ENCODE measurements around the gene ZNF519.

Gene ZNF519

GRCh38 chr18:14104906-14105748, 27.1 kb downstream of the ZNF519 start:
- Histone ChIP-seq H3K36me3 (ENCODE audit: control insufficient read depth, insufficient read depth, low read length) (peaks cover 7% of the 10 kb centered on the region), H3K4me1 (ENCODE audit: control insufficient read depth, insufficient read depth, low read length) (no peaks in the 10 kb centered on the region), H3K9ac (ENCODE audit: low read depth, low read length) (no peak overlapping the region), H3K27me3 (ENCODE audit: control insufficient read depth, insufficient read depth, low read length) (no peaks in the 10 kb centered on the region), H3K9me3 (ENCODE audit: control insufficient read depth, insufficient read depth, low read length) (peaks cover 17% of the 10 kb centered on the region), H3K4me3 (ENCODE audit: low read depth, low read length) (no peak overlapping the region)

GRCh38 chr18:14104201-14104600, 28.0 kb downstream of the ZNF519 start:
- Histone ChIP-seq H3K4me3 (ENCODE audit: low read depth, low read length) (no peak overlapping the region), H3K9ac (ENCODE audit: low read depth, low read length) (no peak overlapping the region), H3K36me3 (ENCODE audit: control insufficient read depth, insufficient read depth, low read length) (peaks cover 7% of the 10 kb centered on the region), H3K4me1 (ENCODE audit: control insufficient read depth, insufficient read depth, low read length) (no peaks in the 10 kb centered on the region), H3K27me3 (ENCODE audit: control insufficient read depth, insufficient read depth, low read length) (no peaks in the 10 kb centered on the region), H3K9me3 (ENCODE audit: control insufficient read depth, insufficient read depth, low read length) (peaks cover 14% of the 10 kb centered on the region)

- Histone ChIP-seq H3K27me3 (ENCODE audit: control insufficient read depth, insufficient read depth, low read length) (no peaks in the 10 kb centered on the region), H3K4me3 (ENCODE audit: low read depth, low read length) (no peak overlapping the region), H3K9ac (ENCODE audit: low read depth, low read length) (no peak overlapping the region), H3K36me3 (ENCODE audit: control insufficient read depth, insufficient read depth, low read length) (peaks cover 5% of the 10 kb centered on the region), H3K4me1 (ENCODE audit: control insufficient read depth, insufficient read depth, low read length) (no peaks in the 10 kb centered on the region), H3K9me3 (ENCODE audit: control insufficient read depth, insufficient read depth, low read length) (no peaks in the 10 kb centered on the region)
These were observed 31.5 kb downstream of the ZNF519 start for GRCh38 chr18:14100503-14101286.

DNA sequence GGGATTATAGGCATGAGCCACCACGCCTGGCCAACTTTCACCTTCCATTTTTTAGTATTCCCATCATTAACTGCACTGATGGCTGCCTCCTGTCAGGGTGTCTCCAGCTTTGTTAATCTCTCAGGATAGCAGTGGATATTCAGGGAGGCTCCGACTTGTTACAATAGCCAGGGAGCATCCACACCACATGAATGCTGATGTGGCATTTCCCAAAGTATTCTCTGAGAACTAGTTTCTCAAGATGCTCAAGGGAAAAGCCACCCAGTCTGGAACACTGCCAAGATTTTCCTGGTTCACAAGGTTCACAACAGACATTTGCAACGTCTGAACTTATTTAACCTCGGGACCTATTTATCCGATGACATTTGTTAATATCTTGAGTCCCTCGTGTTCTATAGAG, 33.8 kb downstream of the ZNF519 start:
- Histone ChIP-seq H3K27me3 (ENCODE audit: control insufficient read depth, insufficient read depth, low read length) (no peaks in the 10 kb centered on the region), H3K9me3 (ENCODE audit: control insufficient read depth, insufficient read depth, low read length) (no peaks in the 10 kb centered on the region), H3K4me1 (ENCODE audit: control insufficient read depth, insufficient read depth, low read length) (no peaks in the 10 kb centered on the region), H3K4me3 (ENCODE audit: low read depth, low read length) (no peak overlapping the region), H3K36me3 (ENCODE audit: control insufficient read depth, insufficient read depth, low read length) (peaks cover 5% of the 10 kb centered on the region), H3K9ac (ENCODE audit: low read depth, low read length) (no peak overlapping the region)

DNA sequence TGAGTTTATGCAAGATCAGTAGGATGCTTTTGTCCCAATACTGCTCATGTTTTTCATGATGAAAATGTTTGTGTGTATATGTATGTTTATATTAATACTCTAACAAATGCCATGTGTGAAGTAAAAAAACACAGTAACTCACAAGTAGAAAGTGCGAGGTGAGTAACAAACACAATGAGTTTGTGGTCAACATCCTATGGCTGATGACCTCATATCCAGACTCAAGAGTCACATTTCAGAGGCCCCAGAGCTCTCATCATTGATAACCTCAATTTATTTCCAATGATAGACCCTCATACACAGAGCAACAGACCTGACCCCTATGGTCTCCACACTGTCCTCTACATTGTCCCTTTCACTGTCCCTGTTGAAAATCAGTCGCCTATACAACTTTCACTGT, 34.5 kb downstream of the ZNF519 start:
- no peaks in the 10 kb centered on the region for H3K4me1 ChIP-seq (ENCODE audit: control insufficient read depth, insufficient read depth, low read length)
- peaks cover 5% of the 10 kb centered on the region for H3K36me3 ChIP-seq (ENCODE audit: control insufficient read depth, insufficient read depth, low read length)
- H3K9me3 ChIP-seq (ENCODE audit: control insufficient read depth, insufficient read depth, low read length): no peaks in the 10 kb centered on the region
- H3K4me3 ChIP-seq (ENCODE audit: low read depth, low read length): no peak overlapping the region
- H3K9ac ChIP-seq (ENCODE audit: low read depth, low read length): no peak overlapping the region
- no peaks in the 10 kb centered on the region for H3K27me3 ChIP-seq (ENCODE audit: control insufficient read depth, insufficient read depth, low read length)

GRCh38 chr18:14093307-14093915, 38.8 kb downstream of the ZNF519 start:
- H3K27me3 ChIP-seq (ENCODE audit: control insufficient read depth, insufficient read depth, low read length): no peaks in the 10 kb centered on the region
- H3K9me3 ChIP-seq (ENCODE audit: control insufficient read depth, insufficient read depth, low read length): no peaks in the 10 kb centered on the region

GRCh38 chr18:14092625-14093306, 39.5 kb downstream of the ZNF519 start:
- no peaks in the 10 kb centered on the region for H3K36me3 ChIP-seq (ENCODE audit: control insufficient read depth, insufficient read depth, low read length)
- no peak overlapping the region for H3K9ac ChIP-seq (ENCODE audit: low read depth, low read length)

More at GRCh38 chr18:14093307-14093915, 38.8 kb downstream of the ZNF519 start:
- Histone ChIP-seq H3K36me3 (ENCODE audit: control insufficient read depth, insufficient read depth, low read length) (no peaks in the 10 kb centered on the region), H3K4me3 (ENCODE audit: low read depth, low read length) (no peak overlapping the region), H3K4me1 (ENCODE audit: control insufficient read depth, insufficient read depth, low read length) (no peaks in the 10 kb centered on the region), H3K9ac (ENCODE audit: low read depth, low read length) (no peak overlapping the region)

DNA sequence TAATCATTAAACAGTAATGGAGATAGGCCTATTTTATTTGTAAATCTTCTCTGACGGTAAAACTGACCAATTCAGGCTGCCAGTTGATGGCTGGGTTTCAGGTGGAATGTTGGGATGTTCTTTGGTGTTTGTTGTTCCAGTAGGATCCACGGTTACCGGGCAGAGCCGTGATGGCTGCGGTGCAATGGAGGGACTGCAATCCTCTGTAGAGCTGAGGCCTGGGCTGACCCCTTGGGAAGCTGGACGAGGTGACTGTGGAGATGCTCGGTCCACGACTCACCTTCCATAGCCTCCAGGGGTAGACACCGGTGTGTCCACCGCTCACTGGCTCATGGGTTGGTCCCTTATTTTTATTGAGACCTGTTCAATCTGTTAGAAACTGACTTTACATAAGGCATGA, 42.5 kb downstream of the ZNF519 start:
- Histone ChIP-seq H3K27me3 (ENCODE audit: control insufficient read depth, insufficient read depth, low read length) (no peaks in the 10 kb centered on the region), H3K4me3 (ENCODE audit: low read depth, low read length) (no peak overlapping the region), H3K9me3 (ENCODE audit: control insufficient read depth, insufficient read depth, low read length) (no peaks in the 10 kb centered on the region), H3K4me1 (ENCODE audit: control insufficient read depth, insufficient read depth, low read length) (peaks cover 5% of the 10 kb centered on the region), H3K36me3 (ENCODE audit: control insufficient read depth, insufficient read depth, low read length) (no peaks in the 10 kb centered on the region), H3K9ac (ENCODE audit: low read depth, low read length) (no peak overlapping the region)

More at GRCh38 chr18:14092625-14093306, 39.5 kb downstream of the ZNF519 start:
- H3K4me1 ChIP-seq (ENCODE audit: control insufficient read depth, insufficient read depth, low read length): no peaks in the 10 kb centered on the region
- H3K27me3 ChIP-seq (ENCODE audit: control insufficient read depth, insufficient read depth, low read length): no peaks in the 10 kb centered on the region
- no peaks in the 10 kb centered on the region for H3K9me3 ChIP-seq (ENCODE audit: control insufficient read depth, insufficient read depth, low read length)
- no peak overlapping the region for H3K4me3 ChIP-seq (ENCODE audit: low read depth, low read length)

GRCh38 chr18:14089191-14089590, 43.0 kb downstream of the ZNF519 start:
- H3K4me3 ChIP-seq (ENCODE audit: low read depth, low read length): no peak overlapping the region
- no peak overlapping the region for H3K9ac ChIP-seq (ENCODE audit: low read depth, low read length)
- no peaks in the 10 kb centered on the region for H3K27me3 ChIP-seq (ENCODE audit: control insufficient read depth, insufficient read depth, low read length)
- H3K36me3 ChIP-seq (ENCODE audit: control insufficient read depth, insufficient read depth, low read length): no peaks in the 10 kb centered on the region
- H3K9me3 ChIP-seq (ENCODE audit: control insufficient read depth, insufficient read depth, low read length): no peaks in the 10 kb centered on the region
- peaks cover 5% of the 10 kb centered on the region for H3K4me1 ChIP-seq (ENCODE audit: control insufficient read depth, insufficient read depth, low read length)

- H3K9me3 ChIP-seq (ENCODE audit: control insufficient read depth, insufficient read depth, low read length): no peaks in the 10 kb centered on the region
- no peak overlapping the region for H3K9ac ChIP-seq (ENCODE audit: low read depth, low read length)
- H3K4me3 ChIP-seq (ENCODE audit: low read depth, low read length): no peak overlapping the region
- H3K36me3 ChIP-seq (ENCODE audit: control insufficient read depth, insufficient read depth, low read length): no peaks in the 10 kb centered on the region
- H3K4me1 ChIP-seq (ENCODE audit: control insufficient read depth, insufficient read depth, low read length): peaks cover 5% of the 10 kb centered on the region
- H3K27me3 ChIP-seq (ENCODE audit: control insufficient read depth, insufficient read depth, low read length): no peaks in the 10 kb centered on the region
These were observed 45.6 kb downstream of the ZNF519 start for GRCh38 chr18:14086458-14087231.

Measured in iPS-15b (cell line).